ENCODE results near the gene FAM135A.

The FAM135A gene

DNA sequence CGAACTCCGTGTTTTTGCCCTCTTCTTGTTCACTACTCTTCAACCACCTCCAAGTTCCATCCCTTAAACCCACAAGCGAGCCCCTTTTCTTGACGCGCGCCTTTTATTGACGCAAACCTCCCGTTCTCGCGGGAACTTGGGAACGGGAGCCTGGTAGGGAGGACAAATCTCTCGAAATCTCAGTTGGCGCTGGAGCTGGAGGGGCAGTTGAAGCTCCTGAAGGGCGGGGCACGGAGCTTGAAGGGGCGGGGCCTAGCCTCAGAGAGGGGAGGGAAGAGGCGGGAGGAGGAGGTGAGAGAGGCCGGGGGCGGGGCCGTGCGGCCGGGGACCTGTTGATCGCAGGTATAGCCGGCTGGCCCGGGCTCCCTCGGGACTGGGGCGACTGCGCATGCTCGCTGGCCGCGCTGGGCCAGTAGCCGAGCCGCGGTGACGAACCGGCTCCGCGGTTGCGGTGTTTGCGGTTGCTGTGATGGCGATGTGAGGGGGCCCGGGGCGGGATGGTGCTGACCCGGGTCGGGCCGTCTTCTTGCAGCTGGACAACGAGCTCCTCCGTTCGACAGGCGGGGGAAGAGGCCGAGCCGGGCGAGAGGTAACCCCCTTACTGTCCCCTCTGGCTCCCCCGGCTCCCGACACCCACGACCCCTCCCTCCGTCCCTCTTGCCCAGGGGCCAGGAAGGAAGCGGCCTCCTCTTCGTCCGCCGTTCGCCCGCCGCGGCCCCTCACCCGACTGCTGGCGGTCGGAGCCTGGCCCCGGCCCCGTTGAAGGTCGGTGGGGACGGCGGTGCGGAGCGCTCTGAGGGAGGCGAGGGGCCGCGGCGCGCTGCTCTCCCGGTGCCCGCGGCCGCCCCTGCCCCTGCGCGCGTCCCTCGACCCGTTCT, at the start of gene FAM135A:
Gene FAM135A, plus strand, starts transcription at position 395 of the 878 bp plus-strand sequence. CDS start 14,835 bp downstream, outside the sequence.
- DNase-seq (ENCODE audit: low spot score) = peak; percentile 99

GRCh38 chr6:70363741-70364493, 49.4 kb upstream of the FAM135A start:
- no peak for DNase-seq (ENCODE audit: low spot score)

DNA sequence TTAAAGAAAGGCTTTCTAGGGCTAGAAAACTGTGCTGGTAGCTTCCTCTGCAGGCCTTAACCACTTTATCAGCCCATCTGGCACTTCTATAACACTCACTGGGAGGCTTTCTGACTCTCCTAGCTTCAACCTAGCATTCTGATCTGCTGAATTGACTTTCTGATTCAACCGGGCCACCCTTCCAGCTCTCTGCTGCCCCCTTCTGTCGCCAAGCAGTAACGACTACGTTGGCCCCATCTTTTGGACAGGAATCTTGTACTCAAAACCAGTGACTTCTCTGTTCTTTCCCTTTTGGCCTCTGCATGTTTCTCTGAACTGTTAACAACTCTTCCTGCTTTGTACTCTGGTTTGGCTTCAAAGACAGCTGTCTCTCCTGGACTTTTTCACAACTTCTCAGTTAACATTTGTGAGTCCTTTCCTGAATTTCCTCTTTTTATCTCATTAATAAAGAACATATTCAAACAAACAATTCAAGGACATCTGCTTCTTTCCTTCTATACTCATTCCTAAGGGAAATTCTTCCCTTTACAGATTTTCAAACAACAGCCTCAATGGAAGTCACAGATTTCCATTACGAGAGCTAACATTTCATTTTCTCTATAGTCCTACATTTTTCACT, 43.9 kb upstream of the FAM135A start:
- peak; percentile 86 for DNase-seq (ENCODE audit: low spot score)

DNA sequence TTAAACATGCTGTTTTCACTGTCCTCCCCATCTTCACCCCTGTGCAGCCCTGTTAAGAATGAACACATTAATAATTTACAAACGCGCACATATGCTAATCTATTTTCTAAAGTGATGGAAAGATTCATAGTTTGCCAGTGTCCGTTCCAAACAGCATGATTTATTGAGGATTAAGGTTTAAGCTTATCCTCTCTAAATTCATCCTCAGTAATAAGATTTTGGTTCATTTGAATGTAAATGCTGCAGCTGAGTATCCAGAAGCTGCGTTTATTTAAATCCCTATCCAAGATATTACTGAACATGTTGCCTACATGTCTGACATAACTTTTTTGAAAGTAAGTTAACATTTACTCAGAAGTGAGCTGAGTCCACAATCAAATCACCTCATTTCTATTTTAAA, 42.8 kb upstream of the FAM135A start:
- no peak for DNase-seq (ENCODE audit: low spot score)

GRCh38 chr6:70371454-70372105, 41.7 kb upstream of the FAM135A start:
- peak; percentile 80 for DNase-seq (ENCODE audit: low spot score)

- no peak for DNase-seq (ENCODE audit: low spot score)
These were observed 38.1 kb upstream of the FAM135A start for GRCh38 chr6:70375166-70375565.

DNA sequence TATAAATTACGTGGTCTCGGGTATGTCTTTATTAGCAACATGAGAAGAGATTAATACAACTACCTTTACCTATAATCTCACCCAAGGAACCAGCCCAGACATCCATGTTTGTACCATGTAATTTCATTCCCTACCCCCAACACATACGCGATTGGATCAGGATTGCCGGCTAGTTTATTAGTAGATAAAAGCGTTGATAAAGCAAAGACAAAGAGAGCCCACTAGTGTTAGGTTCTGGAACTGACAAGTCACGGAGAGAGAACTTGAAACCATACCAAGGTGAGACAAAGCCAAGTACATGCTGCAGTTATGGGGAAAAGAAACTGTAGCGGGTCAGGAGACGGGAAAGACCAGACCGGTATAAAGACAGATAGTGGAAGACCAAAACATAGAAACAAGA, 37.4 kb upstream of the FAM135A start:
- DNase-seq (ENCODE audit: low spot score) = peak; percentile 32

GRCh38 chr6:70376628-70377027, 36.7 kb upstream of the FAM135A start:
- no peak for DNase-seq (ENCODE audit: low spot score)

DNA sequence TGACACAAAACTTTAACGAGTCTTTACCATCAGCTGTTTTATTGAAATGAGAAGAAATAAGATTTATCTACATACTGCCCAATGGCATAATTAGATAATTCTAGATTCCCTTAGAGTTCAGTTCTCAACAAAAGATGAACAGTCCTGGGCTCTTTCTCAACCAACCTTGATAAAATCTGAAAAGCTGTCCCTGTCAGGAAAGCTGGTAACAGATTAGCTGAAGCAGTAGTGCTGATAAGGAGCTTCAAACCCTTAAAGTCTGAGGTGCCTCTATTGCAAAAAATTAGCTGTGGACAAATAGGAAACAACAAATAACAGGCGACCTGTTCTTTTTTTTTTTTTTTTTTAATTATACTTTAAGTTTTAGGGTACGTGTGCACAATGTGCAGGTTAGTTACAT, 35.9 kb upstream of the FAM135A start:
- no peak for DNase-seq (ENCODE audit: low spot score)

GRCh38 chr6:70379473-70380013, 33.8 kb upstream of the FAM135A start:
- DNase-seq (ENCODE audit: low spot score) = no peak

GRCh38 chr6:70380252-70380651, 33.1 kb upstream of the FAM135A start:
- no peak for DNase-seq (ENCODE audit: low spot score)

- DNase-seq (ENCODE audit: low spot score) = no peak
These were observed 32.4 kb upstream of the FAM135A start for GRCh38 chr6:70380771-70381416.

GRCh38 chr6:70381417-70381782, 31.9 kb upstream of the FAM135A start:
- no peak for DNase-seq (ENCODE audit: low spot score)

GRCh38 chr6:70385901-70386300, 27.4 kb upstream of the FAM135A start:
- DNase-seq (ENCODE audit: low spot score) = no peak

GRCh38 chr6:70388814-70389213, 24.5 kb upstream of the FAM135A start:
- no peak for DNase-seq (ENCODE audit: low spot score)

GRCh38 chr6:70389261-70389660, 24.0 kb upstream of the FAM135A start:
- no peak for DNase-seq (ENCODE audit: low spot score)

- DNase-seq (ENCODE audit: low spot score) = no peak
These were observed 23.2 kb upstream of the FAM135A start for GRCh38 chr6:70390067-70390466.

- no peak for DNase-seq (ENCODE audit: low spot score)
These were observed 21.8 kb upstream of the FAM135A start for GRCh38 chr6:70391492-70391891.

- no peak for DNase-seq (ENCODE audit: low spot score)
These were observed 18.6 kb upstream of the FAM135A start for GRCh38 chr6:70394518-70395300.

DNA sequence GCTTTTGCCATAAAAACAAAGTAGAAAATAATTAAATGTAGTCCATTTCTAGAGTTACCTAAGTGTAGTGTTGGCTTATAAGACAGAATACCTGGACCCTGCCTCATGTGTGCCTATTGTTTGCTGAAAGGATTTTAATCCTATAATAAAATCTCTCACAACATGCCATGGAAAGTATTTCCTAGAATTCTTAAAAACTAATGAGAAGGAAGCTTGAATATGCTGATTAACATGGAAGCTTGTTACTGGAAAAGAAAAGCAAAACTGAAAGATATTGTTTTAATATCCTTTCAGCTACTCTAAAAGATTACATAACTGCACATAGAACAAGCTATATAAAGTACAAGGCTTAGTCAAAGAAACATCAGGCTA, 18.0 kb upstream of the FAM135A start:
- no peak for DNase-seq (ENCODE audit: low spot score)

DNA sequence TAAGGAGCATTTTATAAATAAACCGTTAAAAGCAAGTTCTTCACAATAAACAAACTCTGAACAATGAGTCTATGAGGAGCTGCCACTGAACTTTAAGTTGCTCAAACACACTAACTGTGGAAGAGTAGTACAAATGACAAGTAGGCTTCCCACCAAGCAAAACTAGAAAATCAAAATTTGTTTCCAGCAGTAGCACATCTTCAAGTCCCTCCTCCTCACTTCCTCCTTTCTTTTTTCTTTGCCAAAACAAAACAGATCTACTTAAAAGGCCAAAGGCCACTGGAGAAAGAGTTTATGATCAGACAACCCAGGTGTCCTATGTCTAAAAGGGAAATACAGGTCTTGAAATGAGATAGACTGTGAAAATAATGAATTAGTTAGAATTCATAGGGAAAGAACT, 17.1 kb upstream of the FAM135A start:
- DNase-seq (ENCODE audit: low spot score) = peak; percentile 26

Measured in NAMALWA (cell line).